Gastroesophageal sphincter (tissue), 3 donors: Measurements from ENCODE around the gene ADCY10.

Source experiments
- EP300 ChIP-seq: sonication (generic); formaldehyde crosslinking; IDR thresholded peaks from one replicate; pipeline ENCODE4 v1.6.1; 2017; ENCODE audit warnings: antibody characterized with exemption, mild to moderate bottlenecking
- POLR2AphosphoS5 ChIP-seq: sonication (generic); formaldehyde crosslinking; IDR thresholded peaks from one replicate; pipeline ENCODE4 v1.6.1; 2017; ENCODE audit warnings: antibody characterized with exemption
- TF ChIP-seq, protein P1 (sequence below), 4 experiments: fragments of 200-600 bp in 2 of 4; fragments of 450-650 bp in 2 of 4; sonication (generic) in 1 of 4; IDR thresholded peaks; one replicate each; pipeline ENCODE4 v1.5.1; 2017 to 2019; ENCODE audit warnings: antibody characterized with exemption in 4 of 4, mild to moderate bottlenecking in 2 of 4, moderate library complexity in 2 of 4

- TF ChIP-seq POLR2AphosphoS5 = no peak
- TF ChIP-seq, protein P1, sequence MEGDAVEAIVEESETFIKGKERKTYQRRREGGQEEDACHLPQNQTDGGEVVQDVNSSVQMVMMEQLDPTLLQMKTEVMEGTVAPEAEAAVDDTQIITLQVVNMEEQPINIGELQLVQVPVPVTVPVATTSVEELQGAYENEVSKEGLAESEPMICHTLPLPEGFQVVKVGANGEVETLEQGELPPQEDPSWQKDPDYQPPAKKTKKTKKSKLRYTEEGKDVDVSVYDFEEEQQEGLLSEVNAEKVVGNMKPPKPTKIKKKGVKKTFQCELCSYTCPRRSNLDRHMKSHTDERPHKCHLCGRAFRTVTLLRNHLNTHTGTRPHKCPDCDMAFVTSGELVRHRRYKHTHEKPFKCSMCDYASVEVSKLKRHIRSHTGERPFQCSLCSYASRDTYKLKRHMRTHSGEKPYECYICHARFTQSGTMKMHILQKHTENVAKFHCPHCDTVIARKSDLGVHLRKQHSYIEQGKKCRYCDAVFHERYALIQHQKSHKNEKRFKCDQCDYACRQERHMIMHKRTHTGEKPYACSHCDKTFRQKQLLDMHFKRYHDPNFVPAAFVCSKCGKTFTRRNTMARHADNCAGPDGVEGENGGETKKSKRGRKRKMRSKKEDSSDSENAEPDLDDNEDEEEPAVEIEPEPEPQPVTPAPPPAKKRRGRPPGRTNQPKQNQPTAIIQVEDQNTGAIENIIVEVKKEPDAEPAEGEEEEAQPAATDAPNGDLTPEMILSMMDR (IDR thresholded peaks at IDR 0.05) = no peak
- no peak for TF ChIP-seq EP300
Observed at GRCh38 chr1:167924102-167924501, 10.2 kb upstream of the ADCY10 start.
